Islet precursor cell (in vitro differentiated cells): ENCODE results near the gene KIF3A.

ENCODE experiments used
- DNase-seq: peaks from one replicate; pipeline ENCODE4 v3.0.0-alpha.2; 2018

The KIF3A gene

DNA sequence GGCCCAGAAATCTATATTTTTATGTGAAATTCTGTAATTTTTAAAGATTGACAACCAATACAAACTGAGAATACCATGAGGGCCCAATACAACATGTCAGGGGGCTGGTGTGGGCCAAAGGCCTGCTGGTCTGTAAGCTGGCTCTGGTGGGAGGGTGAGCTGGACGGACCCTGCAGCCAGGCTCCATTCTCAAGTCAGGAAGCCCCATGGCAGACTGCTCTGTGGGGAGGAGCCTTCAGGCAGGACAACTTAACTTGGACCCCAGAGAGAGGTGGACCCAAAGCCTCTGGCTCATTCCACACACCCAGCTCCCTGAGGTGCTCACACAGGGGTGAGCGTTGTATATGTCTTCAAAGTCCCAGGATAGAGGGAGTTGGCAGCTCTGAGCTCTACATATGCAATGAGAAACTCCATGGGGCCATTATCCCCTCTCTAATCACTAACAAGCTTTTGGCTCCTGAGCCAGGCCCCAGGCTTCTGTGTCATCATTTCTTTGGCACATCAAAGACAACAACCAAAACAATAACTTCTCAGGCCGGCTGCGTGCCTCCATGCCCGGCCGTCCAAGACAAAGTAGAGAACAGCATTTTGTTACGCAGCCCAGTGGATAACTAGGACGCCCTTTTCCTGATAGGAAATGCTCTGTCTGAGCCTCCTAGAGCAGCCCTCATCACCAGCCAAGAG lies 33.3 kb upstream of the KIF3A start:
- peak; percentile 35 for DNase-seq

DNA sequence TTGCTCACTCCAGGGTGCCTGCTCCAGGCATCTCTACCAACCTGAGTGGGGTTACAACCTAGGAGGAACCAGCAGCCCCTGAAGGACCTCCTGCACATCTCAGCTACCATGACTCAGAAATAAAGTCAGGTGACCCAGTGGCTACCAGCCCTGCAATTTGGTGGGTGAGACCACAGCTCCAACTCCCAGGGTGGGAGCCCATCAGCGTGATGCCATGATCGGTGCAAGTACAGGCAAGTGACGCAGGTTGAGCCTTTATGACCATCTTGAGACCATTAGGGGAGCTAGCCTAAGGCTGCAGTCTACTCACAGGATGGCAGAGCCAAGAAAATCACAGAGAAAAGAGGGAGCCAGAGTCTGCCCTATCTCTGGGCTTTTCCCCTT lies 31.1 kb upstream of the KIF3A start:
- peak; percentile 38 for DNase-seq

DNA sequence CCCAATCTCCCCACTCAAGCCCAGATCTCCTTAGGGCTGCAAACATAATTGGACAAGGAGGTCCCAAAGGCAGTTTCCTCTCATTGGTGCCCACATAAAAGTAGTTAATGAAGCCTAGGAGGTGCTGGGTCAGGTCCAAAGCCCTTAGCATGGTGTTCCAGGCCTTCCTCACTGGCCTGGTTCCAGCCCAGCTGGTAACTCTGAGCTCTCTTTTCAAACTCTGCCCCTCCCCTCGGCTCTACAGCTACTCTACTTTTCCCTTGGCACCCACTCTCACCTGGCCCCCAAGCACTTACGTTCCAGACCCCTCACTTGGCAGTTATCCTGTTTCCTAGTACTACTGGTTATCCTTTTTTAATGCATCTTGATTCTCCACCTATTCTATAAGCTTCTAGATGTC lies 29.8 kb upstream of the KIF3A start:
- peak; percentile 22 for DNase-seq

DNA sequence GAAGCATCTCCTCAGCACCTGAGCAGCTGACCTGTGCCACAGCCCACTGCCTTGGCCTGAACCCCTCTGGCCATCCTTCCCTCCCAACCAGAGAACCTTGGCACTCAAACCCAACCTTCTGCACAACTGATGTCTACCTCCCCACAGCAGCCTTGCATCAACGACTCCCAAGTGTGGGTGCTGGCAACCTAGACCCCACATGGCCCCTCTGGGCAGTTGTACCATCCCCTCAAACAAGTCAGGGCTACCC lies 29.4 kb upstream of the KIF3A start:
- DNase-seq: no peak

DNA sequence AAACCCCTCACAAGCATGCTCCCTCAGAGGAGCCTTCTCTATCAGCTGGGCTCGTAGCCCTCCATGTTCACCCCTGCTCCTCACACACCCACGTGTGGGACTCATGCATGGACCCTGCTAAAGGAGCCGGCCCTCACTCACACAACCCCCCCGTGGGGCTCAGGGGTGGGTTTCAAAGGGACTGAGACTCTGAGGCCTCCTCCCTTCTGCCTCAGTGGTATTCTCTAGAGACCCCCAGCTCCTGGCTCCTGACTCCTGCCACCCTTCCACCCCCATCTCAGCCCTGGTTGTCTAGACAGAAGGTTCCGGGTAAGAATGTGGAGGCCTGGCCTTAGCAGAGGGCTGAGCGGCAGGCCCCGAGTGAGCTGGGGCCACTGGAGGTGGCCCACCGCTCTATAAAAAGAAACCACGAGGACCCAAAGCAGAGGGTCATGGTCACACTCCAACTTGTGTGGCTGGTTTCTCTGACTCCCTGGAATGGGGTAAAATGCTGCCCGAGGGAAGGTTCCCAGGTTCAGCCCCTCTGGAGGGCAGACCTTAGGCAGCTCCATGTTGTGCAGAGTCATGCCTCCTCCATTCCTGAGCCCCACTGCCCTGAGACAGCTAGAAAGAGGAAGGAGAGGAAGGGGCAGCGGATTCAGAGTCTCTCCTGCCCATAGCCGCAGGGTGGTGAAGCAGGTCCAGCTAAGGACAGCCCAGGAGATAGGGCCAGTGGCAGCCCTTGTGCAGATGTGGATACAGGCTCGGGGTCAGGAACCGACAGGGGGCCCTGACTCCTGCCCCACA lies 28.9 kb upstream of the KIF3A start:
- peak; percentile 57 for DNase-seq

DNA sequence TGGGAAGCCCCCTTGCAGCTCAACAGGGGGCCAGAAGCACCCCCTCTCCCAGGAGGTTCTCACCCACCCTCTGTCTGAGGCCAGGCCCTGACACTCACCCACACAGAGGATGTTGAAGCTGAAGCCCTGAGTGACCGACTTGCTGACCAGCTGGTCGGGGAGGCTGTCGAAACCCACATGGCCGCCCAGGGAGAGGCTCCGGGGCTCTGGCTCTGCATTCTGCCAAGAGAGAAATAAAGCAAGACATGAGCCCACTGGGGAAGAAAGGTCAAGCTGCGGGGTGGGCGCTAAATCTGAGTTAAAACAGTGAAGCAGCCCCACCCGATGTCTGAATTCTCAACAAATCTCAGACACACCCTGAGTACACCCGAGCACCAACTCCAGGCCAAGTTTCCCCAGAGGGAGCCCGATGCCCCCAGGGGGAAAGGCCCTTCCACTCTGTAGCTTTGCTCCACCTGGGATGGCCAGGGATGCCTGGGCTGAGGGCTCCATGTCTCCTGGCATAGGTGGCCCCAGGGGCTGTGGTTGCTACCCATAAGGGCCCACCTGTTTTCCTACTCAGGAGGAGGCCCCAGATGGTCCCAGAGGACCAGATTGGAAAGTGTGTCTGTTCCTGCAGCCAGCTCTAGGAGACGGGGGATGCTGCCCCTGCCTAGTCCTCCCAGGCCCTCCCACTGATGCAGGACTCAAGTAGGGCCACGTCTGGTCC lies 28.1 kb upstream of the KIF3A start:
- DNase-seq: peak; percentile 48

DNA sequence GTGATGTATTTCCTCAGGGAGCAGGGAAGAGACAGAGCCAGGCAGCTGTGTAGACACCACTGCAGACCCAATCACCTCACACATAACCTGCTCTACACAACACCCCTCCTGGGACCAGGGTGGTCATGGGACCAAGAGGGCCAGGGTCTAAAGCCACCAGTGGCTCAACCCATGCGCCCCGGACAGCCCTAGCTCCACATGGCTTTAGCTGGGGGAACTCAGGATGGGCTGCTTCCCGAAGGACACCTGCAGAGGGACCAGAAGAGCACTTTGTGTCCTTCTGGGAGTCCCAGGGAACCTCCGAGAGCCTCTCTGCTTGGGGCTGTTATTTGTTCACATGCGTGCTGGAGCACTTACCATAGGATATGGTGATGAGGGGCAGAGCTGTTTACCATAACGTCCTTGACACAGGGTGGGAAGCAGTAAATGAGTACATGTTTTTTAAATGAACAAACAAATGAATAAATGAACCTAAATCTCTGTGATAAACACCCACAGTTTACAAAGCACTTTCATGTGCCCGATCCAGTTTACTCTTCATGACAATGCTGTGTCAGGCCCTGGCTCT lies 27.4 kb upstream of the KIF3A start:
- peak; percentile 50 for DNase-seq

DNA sequence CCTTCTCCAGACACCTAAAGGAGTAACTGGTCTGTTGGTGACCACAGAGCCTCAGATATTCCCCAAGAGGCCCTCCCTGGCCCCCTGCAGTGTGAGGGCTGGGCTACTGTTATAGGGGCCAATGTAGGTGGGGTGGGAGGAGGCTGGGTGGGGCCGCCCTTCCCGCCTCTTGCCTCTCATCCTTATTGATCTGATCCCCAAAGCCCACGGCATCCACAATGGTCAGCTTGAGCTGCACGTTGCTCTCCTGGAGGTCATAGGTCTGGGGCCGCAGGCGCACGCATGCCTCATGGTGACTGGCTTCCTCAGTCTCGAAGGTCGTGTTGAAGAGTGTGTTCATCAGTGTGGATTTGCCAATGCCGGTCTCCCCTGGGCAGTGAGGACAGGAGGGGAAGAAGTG lies 26.7 kb upstream of the KIF3A start:
- peak; percentile 28 for DNase-seq

DNA sequence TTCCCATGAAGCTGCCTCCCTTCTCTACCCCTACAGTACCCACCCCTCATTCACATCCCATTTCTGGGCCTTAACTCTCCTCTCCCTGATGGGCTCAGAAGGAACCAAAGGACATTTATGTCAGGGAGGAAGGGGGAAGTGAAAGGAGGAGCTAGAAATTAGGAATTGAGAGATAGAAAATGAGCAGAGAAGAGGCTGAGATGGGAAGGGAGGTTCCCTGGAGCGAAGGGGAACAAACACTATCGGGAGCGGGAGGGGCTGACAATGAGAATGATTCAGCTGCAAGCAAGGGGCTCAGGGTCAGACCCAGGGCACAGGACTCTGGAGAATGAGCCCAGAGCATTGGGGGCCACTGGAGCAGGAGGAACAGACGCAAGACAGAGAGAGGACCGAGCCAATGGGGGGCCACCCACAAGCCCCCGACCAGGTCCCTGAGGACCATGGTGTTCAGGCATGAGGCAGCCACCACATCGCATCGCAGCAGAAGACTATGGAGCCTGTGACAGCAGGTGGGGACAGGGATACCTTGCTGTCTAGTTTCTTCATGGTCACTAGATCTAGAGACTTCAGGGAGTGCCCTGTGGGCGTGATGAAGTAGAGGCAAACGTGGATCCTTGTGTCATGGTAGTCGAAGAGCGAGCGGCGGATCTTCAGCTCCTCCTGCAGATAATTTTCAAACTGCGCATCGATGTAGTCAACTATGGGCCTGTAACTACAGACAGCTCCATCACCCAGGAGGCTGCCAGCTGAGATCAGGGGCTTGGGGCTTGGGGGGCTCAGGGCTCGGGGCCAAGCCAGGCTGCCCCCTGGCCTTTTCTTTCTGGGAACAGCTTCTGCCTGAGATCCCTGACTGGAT lies 26.1 kb upstream of the KIF3A start:
- peak; percentile 41 for DNase-seq

DNA sequence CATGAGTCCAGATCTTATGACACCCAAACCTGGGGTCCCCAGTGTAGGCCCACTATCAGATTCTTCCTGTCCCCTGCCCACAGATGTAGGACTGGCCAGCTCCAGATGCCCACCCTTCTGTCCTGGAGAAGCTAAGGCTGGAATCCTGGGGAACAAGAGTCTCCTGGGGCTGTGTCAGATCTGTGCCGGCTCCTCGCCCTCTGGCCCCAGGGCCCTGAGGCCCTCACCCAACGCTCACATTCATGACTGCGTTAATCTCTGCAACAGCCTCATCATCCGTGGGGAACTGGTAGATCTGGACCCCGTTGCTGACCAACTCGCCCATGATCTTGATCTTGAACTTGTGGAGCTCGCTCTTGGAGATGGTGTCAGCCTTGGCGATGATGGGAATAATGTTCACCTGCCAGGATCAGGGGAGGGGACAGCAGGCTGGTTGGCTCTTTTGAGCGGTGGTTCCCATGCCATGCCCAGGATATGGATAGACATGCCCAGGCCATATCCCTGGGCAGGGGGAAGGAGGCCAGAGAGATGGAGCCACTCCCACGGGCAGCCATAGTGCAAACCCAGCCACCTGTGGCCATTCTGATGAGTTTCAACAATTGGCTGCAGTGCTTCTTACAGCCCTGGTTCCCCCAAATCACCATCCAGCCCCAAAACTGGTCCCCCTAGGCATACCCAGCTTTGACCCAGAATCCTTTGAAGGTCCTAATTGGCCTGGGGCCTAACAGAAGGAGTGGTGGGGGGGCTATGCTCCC lies 25.1 kb upstream of the KIF3A start:
- DNase-seq: peak; percentile 40

DNA sequence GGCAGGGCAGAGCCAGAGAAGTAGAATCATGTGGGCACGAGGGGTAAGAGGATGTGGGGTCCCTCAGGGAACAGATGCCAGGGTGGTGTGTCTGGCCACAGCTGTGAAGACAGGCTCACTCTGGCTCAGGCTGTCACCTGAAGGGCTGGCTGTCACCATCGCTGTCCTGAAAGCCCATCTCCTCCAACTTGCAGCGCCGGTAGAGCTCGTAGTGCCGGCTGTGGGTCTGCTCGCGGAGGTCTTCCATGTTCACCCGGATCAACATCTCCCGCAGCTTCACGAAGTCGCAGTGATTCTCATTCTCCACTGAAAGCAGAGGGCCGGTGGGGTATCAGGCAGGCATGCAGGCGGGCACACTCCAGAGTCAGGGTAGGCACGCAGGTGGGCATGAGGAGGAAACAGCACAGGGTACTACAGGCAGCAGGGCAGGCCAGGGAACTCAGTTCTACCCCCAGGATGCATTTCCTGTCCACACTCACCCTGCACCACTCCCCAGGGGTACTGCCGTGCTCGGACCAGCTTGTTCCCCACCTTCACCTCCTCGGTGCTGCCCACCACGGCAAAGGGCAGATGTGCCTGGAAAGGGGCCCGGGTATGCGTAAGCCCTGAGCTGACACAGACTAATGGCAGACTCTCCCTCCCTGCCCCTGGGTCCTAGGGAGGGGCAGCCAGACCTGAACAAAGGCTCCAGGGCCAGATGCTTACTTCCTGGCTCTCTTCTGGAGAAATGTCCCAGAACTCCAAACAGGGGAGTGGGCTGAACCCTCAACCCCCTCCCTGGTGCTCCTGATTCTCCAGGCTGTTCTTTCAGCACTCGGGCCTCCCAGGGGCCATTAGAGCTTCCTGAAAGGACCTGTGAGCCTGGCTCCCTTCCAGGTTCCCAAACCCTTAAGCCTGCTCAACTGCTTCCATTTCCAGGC lies 24.2 kb upstream of the KIF3A start:
- DNase-seq: peak; percentile 42

DNA sequence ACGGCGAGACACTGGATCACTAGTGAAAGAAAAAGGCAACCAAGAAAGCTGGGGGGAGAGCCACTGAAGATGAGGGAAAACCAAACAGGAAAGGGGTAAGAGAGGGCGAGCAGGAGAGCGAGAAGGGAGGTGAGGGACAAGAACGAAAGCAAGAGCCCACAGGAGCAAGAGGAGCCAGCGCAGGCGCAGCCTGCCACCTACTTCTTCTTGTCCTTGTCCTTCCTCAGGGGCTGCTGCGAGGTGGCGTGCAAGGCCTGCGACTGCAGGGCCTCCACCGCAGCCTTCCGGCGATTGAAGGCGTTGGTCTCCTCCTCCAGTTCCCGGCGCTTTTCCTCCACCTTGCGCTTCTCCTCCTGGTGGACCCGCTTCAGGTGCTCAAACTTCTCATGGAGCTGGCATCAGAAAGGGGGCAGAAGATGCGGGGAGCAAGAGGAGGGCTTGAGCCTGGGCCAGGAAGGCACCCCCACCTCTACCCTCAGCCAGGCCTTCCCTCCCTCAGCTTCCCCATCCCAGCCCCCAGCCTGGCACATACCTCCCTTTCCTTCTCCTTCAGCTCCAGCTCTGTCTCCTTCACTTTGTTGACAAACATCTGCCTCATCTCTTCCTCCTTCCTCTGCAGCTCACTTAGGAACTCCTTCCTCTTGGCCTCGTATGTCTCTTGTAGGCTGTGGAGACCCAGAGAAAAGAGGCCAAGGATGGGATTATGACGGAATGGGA lies 23.4 kb upstream of the KIF3A start:
- DNase-seq: peak; percentile 40

DNA sequence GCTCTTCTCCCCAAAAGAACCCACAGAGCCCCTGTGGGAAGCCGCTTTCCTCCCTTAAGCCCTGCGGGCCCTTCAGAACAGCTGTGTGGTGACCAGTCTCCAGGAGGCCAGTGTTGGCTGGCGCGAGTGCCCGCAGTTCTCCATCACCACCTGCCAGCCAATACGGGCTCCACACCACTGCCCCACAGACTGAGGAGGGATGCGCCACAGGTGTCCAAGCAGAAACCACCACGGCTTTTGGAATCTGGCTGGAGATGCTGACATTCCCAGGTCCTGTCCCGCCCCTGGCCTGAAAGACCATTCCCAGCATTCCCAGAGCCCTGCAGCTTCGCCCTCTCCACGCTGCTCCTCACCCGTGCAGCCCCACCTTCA lies 22.7 kb upstream of the KIF3A start:
- no peak for DNase-seq

DNA sequence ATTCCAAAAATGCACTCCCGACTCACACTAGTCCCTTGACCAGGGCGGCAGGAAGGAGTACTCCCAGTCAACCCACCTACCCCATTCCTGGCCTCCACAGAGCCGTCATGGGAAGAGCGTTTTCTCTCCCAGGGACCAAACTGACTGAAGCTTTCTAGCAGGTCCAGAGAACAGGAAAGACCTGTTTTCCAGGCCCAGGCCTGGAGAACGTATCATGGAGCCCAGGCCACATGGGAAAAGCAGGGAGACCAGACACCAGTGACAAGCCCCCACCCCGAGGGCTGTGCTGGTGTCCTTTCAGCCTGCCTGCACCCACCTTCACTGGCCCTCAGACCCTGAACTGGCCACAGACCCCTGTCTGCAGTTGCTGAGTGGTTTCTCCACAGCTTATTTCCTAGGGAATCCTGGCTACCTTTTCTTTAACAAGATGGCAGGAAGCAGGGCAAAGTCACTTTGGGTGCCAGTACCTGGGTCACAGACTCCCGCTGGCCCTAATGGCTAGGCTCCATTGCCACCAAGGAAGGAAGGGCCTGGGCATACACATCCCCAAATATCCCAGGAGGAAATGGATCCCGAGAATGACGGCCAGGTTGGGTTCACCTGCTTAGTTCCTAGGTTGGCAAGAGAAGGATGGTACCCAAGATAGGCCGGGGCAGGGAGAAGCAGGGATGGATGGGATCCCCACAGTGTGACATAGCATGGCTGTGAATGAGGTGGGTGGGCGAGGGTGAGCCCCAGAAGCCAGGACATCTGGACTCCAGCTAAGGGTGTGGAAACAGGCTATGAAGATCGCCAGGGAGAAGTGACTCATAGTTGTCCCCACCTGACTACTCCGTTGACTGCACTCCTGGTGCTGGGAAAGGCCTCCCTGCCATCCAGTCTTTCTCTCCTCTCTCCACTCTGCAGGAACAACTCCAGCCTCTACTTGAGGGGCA lies 22.0 kb upstream of the KIF3A start:
- peak; percentile 93 for DNase-seq

DNA sequence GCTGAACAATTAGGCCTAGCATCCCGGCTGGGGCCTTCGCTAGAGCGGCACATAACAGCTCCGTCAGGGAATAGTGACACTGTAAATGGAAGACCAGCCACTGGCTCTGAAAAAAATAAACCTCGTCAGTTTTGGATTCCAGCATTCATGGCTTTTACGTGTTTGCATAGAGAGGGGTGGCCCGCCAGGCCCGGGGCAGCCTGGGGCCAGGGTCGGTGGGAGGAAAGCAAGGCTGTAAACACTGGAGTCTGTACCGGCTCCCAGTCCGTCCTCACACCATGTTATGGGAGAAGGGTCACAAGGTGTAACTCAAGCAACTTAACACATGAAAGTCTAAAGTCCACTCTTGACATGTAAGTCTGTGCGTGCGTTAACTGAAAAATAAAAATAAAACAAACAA lies 21.1 kb upstream of the KIF3A start:
- DNase-seq: no peak

DNA sequence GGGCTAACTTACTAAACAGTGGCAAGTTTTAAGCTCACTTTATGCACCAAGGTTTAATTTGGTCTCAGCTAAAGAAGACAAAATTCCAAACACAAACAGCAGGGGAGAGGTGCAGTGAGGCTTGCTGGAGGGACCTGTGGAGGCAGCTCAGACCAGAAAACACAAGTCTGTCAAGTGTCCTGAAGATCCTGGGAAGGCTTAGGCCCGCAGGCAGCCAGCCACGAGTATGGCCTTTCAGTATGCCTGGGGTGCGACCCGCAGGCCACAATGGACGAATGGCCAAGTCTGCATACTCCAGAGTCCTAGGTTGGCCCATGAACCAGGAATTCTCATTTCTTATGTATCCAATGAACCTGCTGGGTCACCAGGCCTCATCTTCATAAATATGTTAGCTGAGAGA lies 19.2 kb upstream of the KIF3A start:
- peak; percentile 57 for DNase-seq

DNA sequence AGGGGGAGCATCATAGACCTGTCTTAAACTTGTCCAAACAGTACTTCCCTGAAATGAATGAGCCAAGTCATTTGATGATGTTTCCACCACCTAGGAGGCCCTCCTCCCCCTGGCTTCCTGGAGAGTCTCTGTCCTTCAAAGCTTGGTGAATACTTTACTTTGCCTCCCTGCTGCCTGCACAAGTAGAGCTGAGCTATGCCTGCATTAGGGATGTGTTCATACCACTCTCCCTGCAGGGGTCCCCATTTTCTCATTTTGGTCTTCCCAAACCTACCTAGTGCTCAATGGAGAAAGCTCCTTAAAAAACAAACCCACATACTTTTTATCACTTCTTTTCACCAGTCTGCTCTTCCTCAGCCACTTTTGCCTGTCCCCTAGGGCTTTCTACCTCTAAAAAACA lies 17.6 kb upstream of the KIF3A start:
- DNase-seq: peak; percentile 62

DNA sequence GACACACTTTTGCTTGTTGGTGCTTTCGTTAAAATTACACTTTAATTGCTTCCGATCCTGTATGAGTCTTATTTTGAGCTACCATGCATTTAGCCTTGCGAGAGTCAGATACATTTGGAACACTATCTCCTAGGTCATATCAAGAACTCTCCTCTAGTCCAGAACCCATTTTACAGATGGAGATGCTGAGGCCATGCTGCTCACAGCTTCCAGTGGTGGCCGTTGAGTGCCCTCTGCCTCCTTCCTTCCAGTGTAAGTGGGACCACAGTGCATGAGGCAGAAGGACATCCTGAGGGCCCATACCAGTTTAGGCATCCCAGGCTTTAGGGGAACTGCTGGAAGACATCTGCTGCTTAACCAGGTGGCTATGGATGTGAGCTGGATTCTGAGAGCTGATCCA lies 16.8 kb upstream of the KIF3A start:
- DNase-seq: no peak
